ENCODE results near the gene IBA57.
A peak's percentile ranks its signal among the peaks of the same experiment; 100 is the strongest.

Gene IBA57

DNA sequence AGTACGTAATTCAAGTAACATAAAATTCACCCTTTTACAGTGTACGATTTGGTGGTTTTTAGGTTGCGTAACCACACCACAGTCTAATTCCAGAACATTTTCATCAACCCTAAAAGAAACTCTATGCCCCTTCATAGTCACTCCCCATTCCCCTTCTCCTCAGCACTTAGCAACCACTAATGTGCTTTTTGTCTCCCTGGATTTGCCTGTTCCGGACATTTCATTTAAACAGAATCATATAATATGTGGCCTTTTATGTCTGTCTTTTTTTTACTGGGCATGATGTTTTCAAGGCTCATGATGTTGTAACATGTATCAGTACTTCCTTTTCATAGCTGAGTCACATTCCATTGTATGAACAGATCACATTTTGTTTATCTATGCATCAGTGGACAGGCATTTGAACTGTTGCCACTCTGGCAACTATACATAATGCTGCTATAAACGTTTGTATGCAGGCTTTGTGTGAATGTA lies 63.0 kb downstream of the IBA57 start:
- DNase-seq = peak; percentile 11 to 45

GRCh38 chr1:228231189-228231588 lies 65.6 kb downstream of the IBA57 start:
- DNase-seq = no peak

Measured in inflammatory macrophage (primary cell).